ENCODE results near the gene TNKS1BP1.
"Not testable (repeated sequence)": the region's sequence is repeated elsewhere in the genome, so short reads cannot be mapped to it uniquely, and the experiment has no call there.

Gene TNKS1BP1

GRCh38 chr11:57353036-57353435 is 28.3 kb upstream of the TNKS1BP1 start:
- DNase-seq = no peak

GRCh38 chr11:57349491-57350274 is 24.9 kb upstream of the TNKS1BP1 start:
- DNase-seq = peak; percentile 45

DNA sequence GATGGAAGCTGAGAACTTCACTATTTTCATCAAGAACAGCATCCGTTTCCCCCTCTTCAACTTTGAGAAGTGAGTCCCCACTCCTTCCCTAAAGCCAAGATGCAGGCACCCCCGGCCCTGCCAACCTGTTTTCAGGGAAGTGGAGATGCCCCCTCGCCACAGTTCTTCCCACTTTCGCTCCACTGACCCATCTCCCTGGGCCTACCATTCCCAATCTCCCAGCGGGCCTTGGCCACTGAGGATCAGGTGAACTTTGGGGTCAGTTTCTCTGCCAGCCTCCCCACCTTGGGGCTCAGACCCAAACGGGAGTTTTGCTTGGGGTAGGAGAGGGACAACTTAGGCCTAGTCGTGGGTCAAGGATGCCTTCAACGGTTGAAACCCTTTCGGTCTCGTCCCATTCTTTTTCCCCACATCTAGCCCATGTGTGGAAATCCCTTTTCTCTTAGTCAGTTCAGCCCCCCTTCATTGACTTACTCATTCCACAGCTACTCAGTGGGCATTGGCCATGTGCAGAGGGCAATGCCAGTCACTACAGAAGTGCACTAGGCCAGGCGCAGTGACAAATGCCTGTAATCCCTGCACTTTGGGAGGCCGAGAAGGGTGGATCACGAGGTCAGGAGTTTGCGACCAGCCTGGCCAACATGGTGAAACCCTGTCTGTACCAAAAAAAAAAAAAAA is 24.0 kb upstream of the TNKS1BP1 start:
- no peak for DNase-seq

DNA sequence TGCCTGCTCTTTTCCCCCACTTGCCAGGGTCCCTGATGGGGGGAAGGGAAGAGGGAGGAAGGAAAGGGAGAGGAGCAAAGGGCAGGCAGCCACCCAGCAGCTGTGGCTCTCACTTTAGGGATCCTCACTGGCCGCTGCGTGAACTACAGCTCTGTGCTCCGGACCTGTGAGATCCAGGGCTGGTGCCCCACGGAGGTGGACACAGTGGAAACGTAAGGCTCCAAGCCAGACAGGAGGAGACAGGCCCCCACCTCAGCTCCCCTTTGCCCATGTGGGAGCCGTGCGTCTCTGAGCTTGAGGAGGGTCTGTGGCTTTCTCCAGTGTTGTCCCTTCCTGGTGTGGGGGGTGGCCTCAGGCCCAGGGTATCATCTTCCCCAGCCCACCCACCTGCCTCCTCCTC is 23.3 kb upstream of the TNKS1BP1 start:
- no peak for DNase-seq

- no peak for DNase-seq
Observed at GRCh38 chr11:57347336-57347735, 22.6 kb upstream of the TNKS1BP1 start.

DNA sequence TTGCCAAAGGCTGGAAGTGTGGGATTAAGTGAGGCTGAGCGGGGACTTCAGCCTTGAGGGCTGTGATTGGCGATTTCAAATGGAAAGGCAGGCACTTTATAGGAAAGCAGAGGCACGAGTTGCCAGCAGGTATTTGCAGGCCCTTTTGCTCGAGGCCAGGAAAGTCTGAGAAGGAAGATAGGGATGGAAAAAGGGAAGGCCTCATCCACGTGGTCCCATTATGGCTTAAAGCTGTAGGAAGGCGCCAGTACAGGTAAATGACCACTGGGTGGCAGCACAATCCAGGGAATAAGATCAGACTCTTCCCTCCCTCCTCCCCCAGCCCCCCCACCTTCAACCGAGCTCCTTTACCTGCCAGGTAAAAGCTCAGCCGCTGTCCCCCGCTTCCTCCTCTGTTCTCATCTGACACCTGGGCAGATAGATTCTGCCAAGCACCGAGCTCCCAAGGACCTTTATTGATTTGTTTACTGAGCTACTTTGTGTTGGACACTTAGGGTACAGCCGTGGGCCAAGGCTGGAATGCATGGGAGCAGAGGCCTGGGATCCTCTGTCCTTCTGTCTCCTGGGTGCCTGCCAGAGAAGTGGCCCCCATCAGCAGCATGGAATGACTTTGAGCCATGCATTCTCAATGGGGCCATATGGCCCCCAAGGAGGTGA is 20.9 kb upstream of the TNKS1BP1 start:
- DNase-seq = peak; percentile 84

GRCh38 chr11:57344826-57345225 is 20.1 kb upstream of the TNKS1BP1 start:
- no peak for DNase-seq

- no peak for DNase-seq
Observed at GRCh38 chr11:57343825-57344224, 19.1 kb upstream of the TNKS1BP1 start.

GRCh38 chr11:57342702-57343101 is 17.9 kb upstream of the TNKS1BP1 start:
- DNase-seq = no peak

DNA sequence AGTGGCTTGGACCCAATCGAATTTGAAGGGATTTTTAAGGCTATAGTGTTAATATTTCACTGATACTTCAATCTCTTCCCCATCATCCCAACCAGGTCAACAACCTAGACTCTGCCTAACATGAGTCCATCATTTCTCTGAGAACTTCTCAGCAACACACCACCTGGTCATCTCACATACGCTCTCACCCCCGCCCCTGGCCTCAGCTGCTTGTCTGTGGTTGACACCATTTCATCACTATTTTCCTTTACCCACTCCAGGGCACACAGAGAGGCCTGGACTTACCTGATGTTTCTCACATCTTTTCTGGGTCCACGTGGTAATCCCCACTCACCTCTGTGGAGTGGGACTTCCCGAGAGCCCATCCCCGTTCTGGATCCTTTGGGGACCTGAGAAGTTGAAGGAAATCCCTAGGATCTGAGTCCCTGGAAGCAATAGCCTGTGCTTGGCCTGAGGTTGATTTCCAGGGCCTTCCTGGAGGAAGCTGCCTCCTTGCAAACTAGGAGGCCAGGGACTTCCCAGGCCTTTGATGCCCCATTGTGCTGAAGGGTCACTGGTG is 16.6 kb upstream of the TNKS1BP1 start:
- DNase-seq = no peak

- peak; percentile 33 for DNase-seq
Observed at GRCh38 chr11:57340039-57340615, 15.4 kb upstream of the TNKS1BP1 start.

DNA sequence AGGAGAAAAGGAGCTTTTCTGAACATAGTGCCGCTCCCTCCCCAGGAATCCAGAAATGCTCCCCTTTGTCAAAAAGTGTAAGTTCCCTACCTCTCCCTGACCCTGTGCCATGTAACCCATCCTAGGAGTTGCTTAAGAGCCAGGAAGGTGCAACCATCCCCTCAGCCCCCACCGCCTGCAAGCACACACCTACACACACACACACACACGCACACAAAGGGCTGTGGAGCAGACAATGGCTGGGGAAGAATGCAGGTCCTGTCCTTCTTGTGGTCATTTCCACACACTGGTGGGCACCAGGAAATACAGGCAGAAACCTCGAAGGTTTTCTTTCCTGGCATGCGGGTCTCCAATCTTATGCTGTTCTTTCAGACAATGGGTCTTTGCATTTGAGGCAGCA is 14.6 kb upstream of the TNKS1BP1 start:
- DNase-seq = no peak

DNA sequence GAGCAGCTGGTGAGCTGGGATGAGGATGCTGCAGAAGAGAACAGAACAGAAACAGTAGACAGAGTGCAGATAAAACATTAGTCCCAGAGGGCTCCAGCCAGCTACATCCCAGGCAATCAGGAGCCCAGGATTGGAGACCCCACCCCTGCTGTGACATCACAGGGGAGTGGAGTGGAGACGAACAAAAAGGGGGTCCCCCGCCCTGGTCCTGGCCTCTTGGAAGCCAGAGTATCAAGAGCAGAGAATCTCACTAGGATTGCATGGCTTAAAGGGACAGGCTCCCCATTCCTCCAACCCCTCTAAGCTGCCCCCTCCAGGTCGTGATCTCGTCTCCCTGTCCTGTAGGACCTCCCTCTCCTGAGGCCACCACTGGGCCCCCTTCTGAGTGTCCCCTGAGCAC is 13.4 kb upstream of the TNKS1BP1 start, which contains the start of gene P2RX3:
Gene P2RX3 (plus strand): TSS at position 211 of the 400 bp plus-strand sequence. CDS start 199 bp downstream, outside the sequence.
- no peak for DNase-seq

DNA sequence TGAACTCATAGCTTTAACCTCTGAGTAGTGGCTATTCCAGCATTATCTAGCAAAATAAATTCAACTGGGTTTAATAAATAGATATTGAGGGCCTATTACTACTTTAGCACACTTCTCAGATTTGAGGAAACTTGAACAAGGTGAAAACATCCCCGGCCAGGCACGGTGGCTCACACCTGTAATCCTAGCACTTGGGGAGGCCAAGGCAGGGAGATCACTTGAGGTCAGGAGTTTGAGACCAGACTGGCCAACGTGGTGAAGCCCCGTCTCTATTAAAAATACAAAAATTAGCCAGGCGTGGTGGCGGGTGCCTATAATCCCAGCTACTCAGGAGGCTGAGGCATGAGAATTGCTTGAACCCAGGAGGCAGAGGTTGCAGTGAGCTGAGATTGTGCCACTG is 12.1 kb upstream of the TNKS1BP1 start:
- not testable (repeated sequence) for DNase-seq

DNA sequence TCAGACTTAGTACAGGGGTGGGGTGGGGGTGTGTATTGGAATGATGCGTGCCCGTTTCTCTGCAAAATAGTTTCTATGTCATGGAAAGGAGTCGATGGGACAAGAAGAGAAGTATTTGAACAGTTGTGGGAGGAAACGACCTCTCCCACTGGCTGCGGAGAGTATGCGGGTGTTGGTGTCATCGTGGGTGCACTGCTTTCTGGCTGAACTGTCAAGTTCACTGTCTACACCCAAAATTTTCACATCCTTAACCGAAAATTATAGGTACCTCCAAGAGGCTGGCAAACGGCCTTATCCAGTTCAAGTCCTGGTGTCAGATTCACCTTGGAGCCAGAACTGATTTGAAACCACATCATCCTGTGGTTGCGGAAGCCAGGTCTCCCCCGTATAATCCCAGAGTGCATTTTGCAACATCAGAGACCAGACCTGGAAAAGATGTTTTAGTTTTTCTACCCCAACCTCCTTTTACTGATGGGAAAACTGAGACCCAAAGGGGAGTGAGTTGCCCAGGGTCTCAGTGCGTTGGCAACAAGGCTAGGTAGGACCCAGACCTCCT is 11.4 kb upstream of the TNKS1BP1 start:
- no peak for DNase-seq

DNA sequence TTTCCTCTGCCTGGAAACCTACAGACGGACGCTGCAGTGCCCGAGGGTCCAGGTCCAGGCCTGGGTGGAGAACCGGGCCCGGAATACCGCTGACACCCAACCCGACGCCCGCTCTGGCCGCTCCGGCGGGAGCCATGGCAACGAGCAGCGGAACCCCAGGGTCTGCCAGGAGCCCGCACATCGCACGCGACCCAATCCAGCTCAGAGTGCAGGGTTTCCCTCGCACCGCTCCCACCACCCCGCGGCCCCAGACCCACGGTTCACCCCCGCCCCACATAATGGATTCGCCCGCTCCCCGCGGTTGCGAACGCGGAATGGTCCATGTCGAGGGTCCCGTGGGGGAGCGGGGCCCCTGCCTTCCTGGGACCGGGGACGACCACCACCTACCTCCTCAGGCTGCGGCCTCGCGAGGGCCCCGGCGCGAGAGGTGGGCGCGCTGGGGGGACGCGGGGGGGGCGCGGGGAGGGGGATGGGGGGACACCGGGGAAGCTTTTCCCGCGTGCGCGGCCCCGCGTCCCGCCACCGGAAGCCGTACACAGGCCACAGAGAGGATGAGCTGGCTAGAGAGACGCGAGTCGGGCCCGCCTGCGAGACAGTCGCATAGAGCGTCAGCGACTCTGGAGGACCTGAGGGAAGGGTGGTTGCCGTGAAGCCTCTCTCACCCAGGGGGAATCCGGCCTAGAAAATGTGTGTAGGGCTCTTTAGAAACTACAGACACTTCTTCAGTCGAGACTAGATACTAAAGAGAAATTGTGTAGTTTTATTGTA is 10.8 kb upstream of the TNKS1BP1 start, which contains the start of gene SSRP1:
Gene SSRP1 (minus strand): TSS at position 550 of the 768 bp plus-strand sequence. CDS start 771 bp downstream, outside the sequence.
- peak; percentile 93 for DNase-seq

DNA sequence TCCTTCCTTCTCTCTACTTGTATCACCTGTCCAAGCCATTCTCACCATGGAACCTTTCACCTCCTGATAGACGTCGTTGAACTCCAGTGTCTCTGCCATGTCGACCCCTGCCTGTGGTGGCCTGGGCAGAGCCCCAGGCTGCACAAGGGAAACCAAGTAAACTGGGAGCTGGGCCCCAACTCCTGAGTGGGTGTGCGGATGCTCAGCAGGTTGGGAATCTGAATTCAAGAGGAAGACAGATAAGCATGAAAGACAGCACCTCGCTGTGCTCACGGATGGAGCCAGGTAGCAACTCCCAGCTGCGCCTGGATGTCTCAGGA is 10.2 kb upstream of the TNKS1BP1 start:
- no peak for DNase-seq

GRCh38 chr11:57332694-57333440 is 8.1 kb upstream of the TNKS1BP1 start:
- no peak for DNase-seq

DNA sequence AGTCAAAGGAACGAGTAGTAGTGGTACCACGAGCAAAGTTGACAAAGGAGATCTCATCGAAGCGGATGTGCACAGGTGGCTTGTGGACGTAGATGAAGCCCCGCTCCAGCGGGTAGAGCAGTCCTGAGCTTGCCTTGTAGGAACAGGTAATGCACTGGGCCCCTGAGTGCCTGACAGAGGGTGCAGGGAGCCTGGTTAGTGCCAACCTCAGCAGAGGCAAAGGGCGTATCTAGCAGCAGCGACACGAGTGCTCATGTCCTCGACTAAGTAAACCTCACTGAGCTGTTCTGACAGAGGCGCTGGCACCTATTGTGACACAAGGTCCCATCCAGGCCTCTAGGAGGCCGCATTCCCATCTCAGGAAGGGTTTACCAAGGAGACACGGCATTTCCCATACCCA is 7.0 kb upstream of the TNKS1BP1 start:
- DNase-seq = no peak

- no peak for DNase-seq
Observed at GRCh38 chr11:57330029-57330428, 5.3 kb upstream of the TNKS1BP1 start.

DNA sequence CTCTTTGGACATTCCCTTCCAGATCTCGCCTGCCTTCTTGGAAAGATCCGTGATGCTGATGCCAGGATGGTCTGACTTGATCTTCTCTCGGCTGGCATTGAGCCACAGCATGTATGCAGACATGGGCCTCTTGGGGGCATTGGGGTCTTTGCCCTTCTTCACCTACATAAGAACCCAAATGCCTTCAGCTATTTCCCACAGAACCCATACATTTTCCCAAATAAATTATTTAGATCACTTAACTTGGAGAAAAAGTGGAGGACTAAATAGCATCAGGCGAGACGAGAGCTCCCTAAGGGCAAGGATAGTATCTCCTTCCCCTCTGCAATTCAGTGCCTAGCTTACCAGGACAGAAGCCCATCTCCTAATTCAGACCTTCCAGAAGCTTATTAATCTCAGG is 3.0 kb upstream of the TNKS1BP1 start:
- DNase-seq = no peak

Data from OCI-M1 (cell line).